Neuron (in vitro differentiated cells): ENCODE data around the gene GCDH.
"Not testable (repeated sequence)": the region's sequence is repeated elsewhere in the genome, so short reads cannot be mapped to it uniquely, and the experiment has no call there.

Experiments
- H2AFZ ChIP-seq: one replicate; pipeline ENCODE4 v1.6.1; 2013; ENCODE audit warnings: low read depth, mild to moderate bottlenecking, inconsistent platforms, low read length, moderate library complexity
- H3K27me3 ChIP-seq: one replicate; pipeline ENCODE4 v1.6.1; 2013; ENCODE audit warnings: low read length; ENCODE audit not compliant: insufficient read depth
- H3K36me3 ChIP-seq: one replicate; pipeline ENCODE4 v1.6.1; 2013; ENCODE audit warnings: low read length; ENCODE audit not compliant: insufficient read depth
- H3K4me1 ChIP-seq: one replicate; pipeline ENCODE4 v1.6.1; 2013; ENCODE audit warnings: low read length; ENCODE audit not compliant: insufficient read depth
- H3K4me3 ChIP-seq: 2 replicates; pipeline ENCODE4 v1.5.1; 2013; ENCODE audit warnings: mild to moderate bottlenecking, low read length, moderate library complexity
- H3K9me3 ChIP-seq: one replicate; pipeline ENCODE4 v1.6.1; 2013; ENCODE audit warnings: low read length

The GCDH gene

GRCh38 chr19:12899891-12900518 lies 9.0 kb downstream of the GCDH start:
- Histone ChIP-seq H3K4me1 (no peaks in the 10 kb centered on the region), H3K9me3 (no peaks in the 10 kb centered on the region), H3K4me3 (no peak overlapping the region), H3K27me3 (no peaks in the 10 kb centered on the region), H3K36me3 (peaks cover 29% of the 10 kb centered on the region), H2AFZ (no peak overlapping the region)

- Histone ChIP-seq H2AFZ (no peak overlapping the region), H3K4me1 (peaks cover 9% of the 10 kb centered on the region), H3K4me3 (no peak overlapping the region), H3K36me3 (no peaks in the 10 kb centered on the region), H3K9me3 (no peaks in the 10 kb centered on the region), H3K27me3 (no peaks in the 10 kb centered on the region)
Measured at GRCh38 chr19:12907166-12907565, 16.2 kb downstream of the GCDH start.

GRCh38 chr19:12912571-12912970 lies 21.6 kb downstream of the GCDH start:
- Histone ChIP-seq H3K4me3 (no peak overlapping the region), H3K4me1 (peaks cover 26% of the 10 kb centered on the region)

GRCh38 chr19:12913011-12913561 lies 22.1 kb downstream of the GCDH start:
- no peak overlapping the region for H3K4me3 ChIP-seq
- peaks cover 26% of the 10 kb centered on the region for H3K4me1 ChIP-seq
- no peaks in the 10 kb centered on the region for H3K9me3 ChIP-seq

More at GRCh38 chr19:12912571-12912970, 21.6 kb downstream of the GCDH start:
- H3K36me3 ChIP-seq, result peaks cover 3% of the 10 kb centered on the region
- no peaks in the 10 kb centered on the region for H3K9me3 ChIP-seq
- no peaks in the 10 kb centered on the region for H3K27me3 ChIP-seq
- H2AFZ ChIP-seq, result no peak overlapping the region

GRCh38 chr19:12913851-12914690 lies 23.1 kb downstream of the GCDH start:
- Histone ChIP-seq H3K9me3 (no peaks in the 10 kb centered on the region), H3K4me1 (peaks cover 20% of the 10 kb centered on the region), H3K4me3 (no peak overlapping the region), H3K27me3 (no peaks in the 10 kb centered on the region), H2AFZ (no peak overlapping the region), H3K36me3 (peaks cover 3% of the 10 kb centered on the region)

More at GRCh38 chr19:12913011-12913561, 22.1 kb downstream of the GCDH start:
- H2AFZ ChIP-seq, result no peak overlapping the region
- H3K27me3 ChIP-seq, result no peaks in the 10 kb centered on the region
- H3K36me3 ChIP-seq, result peaks cover 3% of the 10 kb centered on the region

GRCh38 chr19:12915860-12916259 lies 24.9 kb downstream of the GCDH start:
- not testable (repeated sequence) for H3K36me3 ChIP-seq, H3K27me3 ChIP-seq, H2AFZ ChIP-seq, H3K9me3 ChIP-seq, H3K4me3 ChIP-seq
- peaks cover 18% of the 10 kb centered on the region for H3K4me1 ChIP-seq

- no peak overlapping the region for H3K4me3 ChIP-seq
- H3K36me3 ChIP-seq, result peaks cover 15% of the 10 kb centered on the region
- H3K9me3 ChIP-seq, result no peaks in the 10 kb centered on the region
- H2AFZ ChIP-seq, result no peak overlapping the region
- no peaks in the 10 kb centered on the region for H3K27me3 ChIP-seq
- H3K4me1 ChIP-seq, result peaks cover 6% of the 10 kb centered on the region
Measured at GRCh38 chr19:12918253-12918652, 27.3 kb downstream of the GCDH start.

GRCh38 chr19:12921047-12921446 lies 30.1 kb downstream of the GCDH start:
- Histone ChIP-seq H3K4me3 (no peak overlapping the region), H3K4me1 (no peaks in the 10 kb centered on the region), H2AFZ (no peak overlapping the region), H3K9me3 (no peaks in the 10 kb centered on the region), H3K27me3 (no peaks in the 10 kb centered on the region), H3K36me3 (peaks cover 35% of the 10 kb centered on the region)

- no peak overlapping the region for H3K4me3 ChIP-seq
- H3K4me1 ChIP-seq, result no peaks in the 10 kb centered on the region
- no peaks in the 10 kb centered on the region for H3K27me3 ChIP-seq
- H3K9me3 ChIP-seq, result no peaks in the 10 kb centered on the region
- no peak overlapping the region for H2AFZ ChIP-seq
- peaks cover 44% of the 10 kb centered on the region for H3K36me3 ChIP-seq
Measured at GRCh38 chr19:12922959-12923358, 32.0 kb downstream of the GCDH start.

- no peaks in the 10 kb centered on the region for H3K4me1 ChIP-seq
- no peaks in the 10 kb centered on the region for H3K27me3 ChIP-seq
- peaks cover 60% of the 10 kb centered on the region for H3K36me3 ChIP-seq
- no peak overlapping the region for H3K4me3 ChIP-seq
- H2AFZ ChIP-seq, result no peak overlapping the region
- H3K9me3 ChIP-seq, result no peaks in the 10 kb centered on the region
Measured at GRCh38 chr19:12924621-12925310, 33.8 kb downstream of the GCDH start.

- H3K4me3 ChIP-seq, result no peak overlapping the region
- no peak overlapping the region for H2AFZ ChIP-seq
- H3K4me1 ChIP-seq, result peaks cover 6% of the 10 kb centered on the region
- no peaks in the 10 kb centered on the region for H3K27me3 ChIP-seq
- no peaks in the 10 kb centered on the region for H3K9me3 ChIP-seq
- peaks cover 41% of the 10 kb centered on the region for H3K36me3 ChIP-seq
Measured at GRCh38 chr19:12930002-12930645, 39.2 kb downstream of the GCDH start.

GRCh38 chr19:12932392-12933286 lies 41.7 kb downstream of the GCDH start:
- Histone ChIP-seq H3K9me3 (no peaks in the 10 kb centered on the region), H3K27me3 (no peaks in the 10 kb centered on the region), H3K36me3 (peaks cover 28% of the 10 kb centered on the region), H3K4me1 (peaks cover 12% of the 10 kb centered on the region), H3K4me3 (peak overlapping the region; percentile 82), H2AFZ (peak overlapping the region; percentile 44)
